ENCODE results near the gene YWHAE. TPM values are rescaled to one million over a fixed set of nuclear protein-coding genes. Genes with fewer than 3 reads are reported as not detected.

Gene YWHAE
- total and polyA plus RNA-seq, 2 experiments from 2014 or later: 339 to 566 TPM

GRCh38 chr17:1365445-1366039 is 34.5 kb downstream of the YWHAE start:
- Histone ChIP-seq H3K27me3 (no peaks in the 10 kb centered on the region), H3K4me3 (no peak overlapping the region), H3K27ac (peak overlapping the region; percentile 23), H3K9me2 (replicated peaks; ENCODE audit: insufficient read depth) (no peaks in the 10 kb centered on the region), H3K79me2 (peaks cover 98% of the 10 kb centered on the region), H4K20me1 (ENCODE audit: insufficient read depth, poor library complexity, severe bottlenecking) (peaks cover 99% of the 10 kb centered on the region), H3K9me3 (ENCODE audit: low read depth) (no peaks in the 10 kb centered on the region), H3K4me1 (ENCODE audit: insufficient read depth) (peaks cover 14% of the 10 kb centered on the region), H3K4me2 (peak overlapping the region; percentile 26), H3K36me3 (replicated peaks; ENCODE audit: insufficient read depth, low read depth) (no peaks in the 10 kb centered on the region), H2AFZ (no peak overlapping the region)
- DNase-seq (ENCODE audit: low spot score): peak; percentile 85
- TF ChIP-seq EZH2 (IDR thresholded peaks at IDR 0.05; ENCODE audit: borderline replicate concordance) (no peak), CTCF (IDR thresholded peaks at IDR 0.05; ENCODE audit: poor library complexity) (peak; percentile 82), EZH2phosphoT487 (IDR thresholded peaks at IDR 0.05; ENCODE audit: low read depth, severe bottlenecking, unreplicated experiment) (no peak)
- 25% methylated on average over 11 of the region's 11 CpGs for WGBS (ENCODE audit: low lambda C conversion rate, missing lambda C conversion rate)

- Histone ChIP-seq H3K9me3 (ENCODE audit: low read depth) (no peaks in the 10 kb centered on the region), H3K4me3 (no peak overlapping the region), H2AFZ (no peak overlapping the region), H3K27ac (no peak overlapping the region), H3K4me2 (no peak overlapping the region), H4K20me1 (ENCODE audit: insufficient read depth, poor library complexity, severe bottlenecking) (peaks cover 94% of the 10 kb centered on the region), H3K27me3 (no peaks in the 10 kb centered on the region), H3K9me2 (replicated peaks; ENCODE audit: insufficient read depth) (no peaks in the 10 kb centered on the region), H3K36me3 (replicated peaks; ENCODE audit: insufficient read depth, low read depth) (no peaks in the 10 kb centered on the region), H3K79me2 (peaks cover 95% of the 10 kb centered on the region), H3K4me1 (ENCODE audit: insufficient read depth) (peaks cover 14% of the 10 kb centered on the region)
- no peak for DNase-seq (ENCODE audit: low spot score)
- TF ChIP-seq EZH2 (IDR thresholded peaks at IDR 0.05; ENCODE audit: borderline replicate concordance): no peak
- TF ChIP-seq CTCF (IDR thresholded peaks at IDR 0.05; ENCODE audit: poor library complexity): no peak
- no peak for TF ChIP-seq EZH2phosphoT487 (IDR thresholded peaks at IDR 0.05; ENCODE audit: low read depth, severe bottlenecking, unreplicated experiment)
- WGBS (ENCODE audit: low lambda C conversion rate, missing lambda C conversion rate): 92% methylated on average over 3 of the region's 3 CpGs
These were observed 37.1 kb downstream of the YWHAE start for GRCh38 chr17:1362964-1363363.

- 85% methylated on average over 10 of the region's 10 CpGs for WGBS (ENCODE audit: low lambda C conversion rate, missing lambda C conversion rate)
These were observed 37.8 kb downstream of the YWHAE start for GRCh38 chr17:1362065-1362848.

More at GRCh38 chr17:1362065-1362848, 37.8 kb downstream of the YWHAE start:
- peaks cover 95% of the 10 kb centered on the region for H3K79me2 ChIP-seq
- H3K27ac ChIP-seq: no peak overlapping the region
- H3K4me1 ChIP-seq (ENCODE audit: insufficient read depth): peaks cover 8% of the 10 kb centered on the region
- no peak for DNase-seq (ENCODE audit: low spot score)
- H3K4me3 ChIP-seq: no peak overlapping the region
- no peak overlapping the region for H2AFZ ChIP-seq
- no peaks in the 10 kb centered on the region for H3K36me3 ChIP-seq (replicated peaks; ENCODE audit: insufficient read depth, low read depth)
- TF ChIP-seq CTCF (IDR thresholded peaks at IDR 0.05; ENCODE audit: poor library complexity): no peak
- no peak for TF ChIP-seq EZH2phosphoT487 (IDR thresholded peaks at IDR 0.05; ENCODE audit: low read depth, severe bottlenecking, unreplicated experiment)
- no peak for TF ChIP-seq EZH2 (IDR thresholded peaks at IDR 0.05; ENCODE audit: borderline replicate concordance)
- peaks cover 94% of the 10 kb centered on the region for H4K20me1 ChIP-seq (ENCODE audit: insufficient read depth, poor library complexity, severe bottlenecking)
- H3K27me3 ChIP-seq: no peaks in the 10 kb centered on the region
- no peaks in the 10 kb centered on the region for H3K9me3 ChIP-seq (ENCODE audit: low read depth)
- no peaks in the 10 kb centered on the region for H3K9me2 ChIP-seq (replicated peaks; ENCODE audit: insufficient read depth)
- H3K4me2 ChIP-seq: no peak overlapping the region
